DMS79 treated with DMSO at 0.1 percent for 48 hours (cell line): ENCODE data around the gene LYZL1.
"Not testable (repeated sequence)": the region's sequence is repeated elsewhere in the genome, so short reads cannot be mapped to it uniquely, and the experiment has no call there.

Source experiments
- DNase-seq: peaks from one replicate; lab custom pipeline; 2025; lab: John Stamatoyannopoulos, UW

Gene LYZL1

DNA sequence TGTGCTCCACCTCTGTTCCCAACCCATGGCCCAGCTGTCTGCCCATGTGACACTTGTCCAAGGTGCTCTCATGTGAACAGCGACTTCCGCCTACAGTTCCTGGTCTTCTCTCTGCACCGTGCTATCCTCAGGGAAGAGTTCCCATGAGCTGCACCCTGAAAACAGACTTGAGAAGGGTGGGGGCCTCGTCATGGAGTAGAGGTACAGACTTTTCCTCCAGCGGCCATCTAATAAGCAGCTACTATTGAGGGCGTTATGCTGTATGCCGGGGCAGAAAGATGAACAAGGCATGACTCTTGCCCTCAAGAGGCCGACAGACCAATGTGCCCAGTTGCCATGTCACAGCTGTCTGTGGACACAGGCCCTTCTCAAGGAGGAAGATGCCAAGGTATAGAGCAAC, 25.4 kb upstream of the LYZL1 start:
- DNase-seq = no peak

DNA sequence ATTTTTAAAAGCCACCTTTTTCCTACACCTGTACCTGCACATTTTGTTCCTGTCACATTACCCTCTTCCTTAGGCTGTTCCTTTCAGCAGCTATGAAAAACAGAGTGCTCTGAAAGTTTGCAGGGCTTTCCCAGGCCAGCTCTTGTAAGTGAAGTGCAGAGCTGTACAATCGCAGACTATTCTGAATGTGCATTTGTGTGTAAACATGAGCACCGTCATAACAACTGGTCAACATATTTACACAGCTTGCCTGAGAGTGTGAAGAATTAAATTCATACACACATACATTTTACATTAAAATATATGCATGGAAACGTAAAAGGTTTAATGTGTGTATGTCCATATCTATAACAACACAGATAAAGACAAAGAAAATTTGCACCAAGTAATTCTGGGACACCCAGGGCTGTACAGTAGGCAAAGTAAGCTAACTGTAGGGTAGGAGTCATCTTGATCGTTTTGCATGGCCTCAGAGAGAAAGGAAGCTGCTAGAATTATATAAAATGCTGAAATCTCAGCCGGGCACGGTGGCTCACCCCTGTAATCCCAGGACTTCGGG, 23.6 kb upstream of the LYZL1 start:
- DNase-seq = no peak

DNA sequence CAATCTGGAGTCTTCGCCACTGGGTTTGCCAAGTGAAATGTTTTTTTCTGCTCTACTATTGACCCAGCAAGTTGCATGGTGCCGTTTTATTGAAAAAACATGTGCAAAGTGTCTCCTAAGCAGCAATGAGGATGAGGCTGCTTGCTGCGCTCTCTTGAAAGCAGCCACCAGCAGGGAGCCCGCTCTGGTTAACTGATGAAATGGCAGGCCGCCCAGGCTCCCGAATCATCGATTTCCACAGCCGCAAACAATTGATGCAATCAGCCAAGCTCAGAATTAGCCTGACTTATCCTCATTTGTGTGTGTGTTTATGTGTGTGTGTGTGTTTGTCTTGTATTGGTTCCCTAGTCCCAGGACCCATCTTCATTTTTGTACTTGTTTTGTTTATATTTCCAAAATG, 22.2 kb upstream of the LYZL1 start:
- no peak for DNase-seq

DNA sequence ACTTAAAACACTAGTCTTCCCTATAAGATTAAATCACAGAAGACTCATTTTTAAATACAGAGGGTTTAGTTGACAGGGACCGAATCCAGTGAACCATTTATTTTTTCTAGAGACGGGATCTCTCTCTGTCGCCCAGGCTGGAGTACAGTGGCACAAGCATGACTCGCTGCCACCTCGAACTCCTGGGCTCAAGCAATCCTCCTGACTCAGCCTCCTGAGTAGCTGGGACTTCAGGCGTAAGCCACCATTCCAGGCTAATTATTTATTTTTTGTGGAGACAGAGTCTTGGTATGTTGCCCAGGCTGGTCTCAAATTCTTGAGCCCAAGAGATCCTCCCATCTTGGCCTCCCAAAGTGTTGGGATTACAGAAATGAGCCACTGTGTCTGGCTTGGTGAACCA, 20.9 kb upstream of the LYZL1 start:
- no peak for DNase-seq

DNA sequence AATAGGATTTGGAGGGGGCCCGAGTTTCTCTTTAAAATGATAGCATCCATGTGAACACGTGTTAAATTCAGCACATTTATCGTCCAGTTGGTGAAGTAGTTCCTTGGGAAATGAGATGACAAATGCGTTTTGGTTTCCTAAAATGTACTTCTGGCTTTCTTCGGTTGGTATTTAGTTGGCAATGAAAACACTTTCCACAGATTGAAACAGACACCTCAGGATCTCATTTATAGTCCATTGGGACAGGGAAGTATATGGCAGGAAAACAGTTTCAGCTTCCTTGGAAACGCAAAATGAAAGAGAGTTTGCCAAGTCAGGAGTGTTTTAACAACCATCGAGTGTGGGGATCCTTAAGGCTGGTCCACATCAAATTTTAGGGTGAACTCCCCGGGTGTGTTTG, 19.4 kb upstream of the LYZL1 start:
- no peak for DNase-seq

DNA sequence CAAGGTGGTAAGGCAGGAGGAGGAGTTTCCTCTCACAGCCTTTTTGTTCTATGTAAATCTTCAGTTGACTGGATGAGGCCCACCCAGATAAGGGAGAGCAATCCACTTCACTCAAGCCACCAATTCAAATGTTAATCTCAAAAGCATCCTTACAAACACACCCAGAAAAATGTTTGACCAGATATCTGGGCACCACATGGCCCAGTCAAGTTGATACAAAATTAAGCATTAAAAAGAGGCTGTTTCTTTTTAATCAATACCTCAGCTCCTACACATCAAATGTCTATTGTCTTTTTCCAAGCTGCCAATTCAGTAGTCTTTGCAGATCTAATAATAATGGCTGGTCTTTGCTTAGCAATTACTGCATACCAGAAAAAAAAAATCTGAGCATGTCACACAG, 18.0 kb upstream of the LYZL1 start:
- no peak for DNase-seq

DNA sequence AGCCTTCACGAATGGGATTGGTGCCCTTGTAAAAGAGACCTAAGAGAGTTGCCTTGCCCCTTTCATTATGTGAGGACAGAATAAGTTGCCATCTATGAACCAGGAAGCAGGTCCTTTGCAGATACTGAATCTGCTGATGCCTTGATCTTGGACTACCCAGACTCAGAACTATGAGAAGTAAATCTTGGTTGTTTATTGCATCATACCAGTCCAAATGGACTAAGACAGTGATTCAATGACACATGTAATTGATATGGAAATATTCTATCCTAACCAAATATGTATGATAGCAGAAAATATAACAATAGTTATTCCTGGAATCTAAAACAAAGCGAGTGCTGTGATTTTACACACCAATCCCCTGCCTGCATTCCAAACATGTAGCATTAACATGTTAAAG, 17.0 kb upstream of the LYZL1 start:
- no peak for DNase-seq

DNA sequence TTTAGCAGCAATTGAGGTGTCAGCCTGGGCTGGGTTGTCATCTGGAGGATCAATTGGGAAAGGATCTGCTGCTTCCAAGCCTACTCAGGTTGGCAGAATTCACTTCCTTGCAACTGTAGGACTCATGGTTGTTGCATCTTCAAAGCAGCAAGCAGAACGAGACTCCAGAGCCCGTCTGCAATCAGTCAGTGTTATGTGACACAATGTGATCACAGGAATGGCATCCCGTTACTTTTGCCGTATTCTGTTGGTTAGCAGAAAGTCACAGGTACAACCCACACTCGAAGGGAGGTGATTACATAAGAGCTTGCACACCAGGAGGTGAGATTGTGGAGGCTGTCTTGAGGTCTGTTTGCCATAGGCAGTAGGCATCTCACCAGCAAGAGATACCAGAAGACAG, 15.4 kb upstream of the LYZL1 start:
- no peak for DNase-seq

DNA sequence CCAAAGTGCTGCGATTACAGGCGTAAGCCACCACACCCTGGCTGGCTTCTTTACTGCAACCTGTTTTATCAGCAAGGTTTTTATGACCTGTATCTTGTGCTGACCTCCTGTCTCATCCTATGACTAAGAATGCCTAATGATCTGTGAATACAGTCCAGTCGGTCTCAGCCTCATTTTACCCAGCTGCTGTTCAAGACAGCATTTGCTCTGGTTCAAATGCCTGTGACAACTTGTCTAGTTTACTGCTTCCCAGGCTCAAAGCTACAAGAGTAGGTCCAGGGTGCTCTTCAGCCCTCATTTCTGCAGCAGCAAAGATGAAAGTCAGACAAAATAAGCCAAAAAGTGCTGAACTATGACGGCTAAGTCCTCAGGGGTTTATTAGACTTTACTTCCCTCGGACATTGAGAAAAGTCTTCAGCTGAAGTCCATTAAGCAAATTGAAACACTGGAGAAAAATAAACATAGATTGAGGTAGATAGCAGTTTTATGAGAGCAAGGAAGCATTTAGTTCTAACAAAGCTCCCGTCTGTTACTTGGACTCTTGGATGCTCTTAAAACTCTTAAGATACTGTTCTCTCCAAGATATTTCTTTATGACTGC, 12.5 kb upstream of the LYZL1 start:
- peak; percentile 62 for DNase-seq

DNA sequence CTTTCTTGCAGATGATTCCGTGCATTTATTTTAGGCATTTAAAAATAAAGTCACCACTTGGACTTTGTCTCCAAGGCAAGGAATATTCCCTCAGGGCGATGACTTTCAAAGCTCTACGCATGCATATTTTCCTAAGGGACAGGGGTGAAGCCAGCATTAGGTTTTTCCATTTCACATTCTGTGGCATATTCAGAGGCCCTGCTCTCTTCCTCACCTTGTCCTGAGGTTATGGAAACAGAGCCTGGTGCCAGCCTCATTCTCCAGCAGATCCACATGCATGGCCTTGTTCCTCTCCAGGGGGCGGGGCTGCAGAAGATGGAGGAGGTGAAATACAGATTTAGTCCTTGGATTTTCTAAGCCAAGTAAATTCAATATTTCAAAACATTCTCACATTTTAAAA, 11.6 kb upstream of the LYZL1 start:
- DNase-seq = no peak

DNA sequence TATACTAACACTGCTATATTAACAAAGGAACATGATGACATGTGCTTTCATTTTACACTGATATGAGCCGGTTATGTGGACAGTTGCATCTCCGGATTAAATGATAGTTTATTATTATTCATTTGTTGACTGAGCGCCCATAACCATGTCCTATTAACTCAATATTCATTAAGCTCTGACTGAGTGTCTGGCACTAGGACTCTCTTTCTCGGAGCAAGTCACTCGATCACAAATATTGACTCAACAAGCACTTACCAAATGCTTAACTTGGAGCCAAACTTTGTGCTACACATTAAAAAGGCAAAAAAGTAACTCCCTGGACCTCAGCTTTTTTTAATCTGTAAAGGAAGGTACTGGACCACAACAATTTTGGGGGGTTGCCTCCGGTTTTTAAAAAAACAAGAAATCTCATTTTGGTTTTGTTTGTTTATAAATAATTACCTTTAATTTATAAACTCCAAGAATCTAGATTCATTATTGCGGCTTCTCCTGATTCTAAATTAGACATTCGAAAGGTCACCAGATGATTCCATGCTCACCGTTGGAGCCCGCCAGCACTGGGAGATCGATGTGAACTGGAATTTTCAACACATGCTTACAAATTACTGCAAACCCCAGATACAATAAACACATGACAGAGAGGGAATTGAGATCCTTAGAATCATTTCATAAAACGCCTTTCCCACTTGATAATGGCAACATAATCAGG, 8.9 kb upstream of the LYZL1 start:
- DNase-seq = no peak

DNA sequence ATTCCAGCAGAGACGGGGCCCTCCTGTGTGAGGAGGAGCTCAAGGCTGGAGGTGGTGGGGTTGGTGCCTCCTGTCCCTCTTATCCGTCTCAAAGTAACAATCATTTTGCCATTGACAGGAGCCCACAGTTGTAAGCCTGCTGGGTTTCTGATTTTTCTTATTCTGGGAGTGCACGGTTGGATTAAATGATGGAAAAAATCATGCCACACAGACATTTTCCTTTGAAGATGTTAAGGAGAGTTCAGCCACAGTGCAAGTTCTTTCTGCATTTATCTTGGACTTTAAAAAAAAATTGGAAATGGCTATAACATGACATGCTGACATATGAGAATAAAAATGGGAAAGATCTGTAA, 8.4 kb upstream of the LYZL1 start:
- DNase-seq = no peak

DNA sequence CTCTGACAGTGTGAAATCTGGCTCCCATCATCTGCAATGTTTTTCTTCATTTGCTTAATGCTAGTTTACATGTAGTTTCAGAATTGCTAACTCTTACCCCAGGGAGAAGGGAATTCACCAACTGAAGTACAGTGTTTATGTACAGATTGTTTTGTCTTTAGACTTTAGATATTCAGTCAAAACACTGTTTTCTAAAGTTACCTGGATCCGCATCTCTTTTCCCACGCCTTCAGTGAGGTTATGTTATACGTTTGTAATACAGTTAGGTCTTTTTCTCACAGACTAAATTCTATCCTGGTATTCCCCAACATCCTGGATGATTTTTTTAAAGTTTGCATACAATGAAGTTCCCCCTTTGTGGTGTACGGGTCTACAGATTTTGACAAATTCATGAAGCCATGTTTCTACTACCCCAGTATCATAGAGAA, 3.2 kb upstream of the LYZL1 start:
- DNase-seq = no peak

DNA sequence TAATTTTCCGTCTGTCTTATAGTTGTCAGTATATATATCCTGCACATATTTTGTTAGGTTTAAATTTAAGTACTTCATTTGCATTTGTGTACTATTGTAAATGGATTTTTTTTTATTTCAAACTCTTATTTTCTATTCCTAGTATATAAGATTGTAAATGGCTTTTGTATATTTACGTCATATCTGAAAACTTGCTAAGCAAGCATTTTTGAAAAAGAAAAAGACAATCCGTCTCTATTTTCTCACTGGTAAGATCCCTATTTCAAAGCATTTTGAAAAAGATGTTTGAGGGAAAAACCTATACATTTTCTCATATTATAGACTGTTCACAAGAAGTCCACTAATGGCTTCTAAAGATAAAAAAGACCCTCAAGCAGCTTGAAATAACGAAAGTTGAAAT, 1.2 kb upstream of the LYZL1 start:
- no peak for DNase-seq

DNA sequence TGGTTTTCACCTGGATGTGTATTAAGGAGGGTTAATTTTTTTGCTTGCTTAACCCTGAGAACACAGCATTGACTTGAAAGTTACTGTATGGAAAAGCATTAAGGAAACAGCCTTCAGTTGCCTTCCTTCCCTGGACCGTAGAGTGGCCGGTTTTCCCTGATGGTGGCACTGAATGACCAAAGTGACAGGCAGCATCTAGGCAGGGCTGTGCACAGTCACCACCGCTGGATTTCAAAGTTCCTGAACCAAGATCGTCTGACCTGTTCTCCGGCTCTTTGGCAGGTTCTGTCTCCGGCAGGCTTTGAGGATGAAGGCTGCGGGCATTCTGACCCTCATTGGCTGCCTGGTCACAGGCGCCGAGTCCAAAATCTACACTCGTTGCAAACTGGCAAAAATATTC, 2.7 kb downstream of the LYZL1 start:
- DNase-seq = not testable (repeated sequence)

DNA sequence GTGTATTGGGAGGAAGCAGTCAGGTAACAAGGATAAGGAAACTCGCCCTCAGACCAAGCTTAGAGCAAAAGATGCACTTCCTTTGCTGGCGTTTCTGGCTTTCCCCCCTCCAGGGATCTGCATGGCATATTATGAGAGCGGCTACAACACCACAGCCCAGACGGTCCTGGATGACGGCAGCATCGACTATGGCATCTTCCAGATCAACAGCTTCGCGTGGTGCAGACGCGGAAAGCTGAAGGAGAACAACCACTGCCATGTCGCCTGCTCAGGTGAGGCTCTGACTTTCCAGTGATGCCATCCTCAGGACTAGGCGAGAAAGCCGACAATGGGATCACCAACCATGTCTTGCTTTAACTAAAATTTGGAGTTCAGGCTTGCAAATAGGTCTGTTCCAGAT, 3.5 kb downstream of the LYZL1 start:
- DNase-seq = not testable (repeated sequence)

DNA sequence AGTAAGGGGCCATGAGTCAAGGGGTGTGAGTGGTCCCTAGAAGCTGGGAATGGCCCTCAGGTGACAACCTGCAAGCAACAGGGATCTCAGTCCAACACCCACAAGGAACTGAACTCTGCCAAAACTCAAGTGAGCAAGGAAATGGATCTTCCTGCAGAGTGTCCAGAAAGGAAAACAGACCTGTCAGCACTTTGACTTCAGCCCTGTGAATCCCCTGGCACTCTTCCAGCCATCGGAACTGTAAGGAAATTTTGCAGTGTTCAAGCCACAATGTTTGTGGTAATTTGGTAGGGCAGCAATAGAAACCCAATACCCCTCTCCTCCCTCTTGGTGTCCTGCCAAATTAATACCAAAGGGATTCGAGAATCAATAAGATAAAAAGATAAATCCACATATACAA, 6.9 kb downstream of the LYZL1 start:
- no peak for DNase-seq

DNA sequence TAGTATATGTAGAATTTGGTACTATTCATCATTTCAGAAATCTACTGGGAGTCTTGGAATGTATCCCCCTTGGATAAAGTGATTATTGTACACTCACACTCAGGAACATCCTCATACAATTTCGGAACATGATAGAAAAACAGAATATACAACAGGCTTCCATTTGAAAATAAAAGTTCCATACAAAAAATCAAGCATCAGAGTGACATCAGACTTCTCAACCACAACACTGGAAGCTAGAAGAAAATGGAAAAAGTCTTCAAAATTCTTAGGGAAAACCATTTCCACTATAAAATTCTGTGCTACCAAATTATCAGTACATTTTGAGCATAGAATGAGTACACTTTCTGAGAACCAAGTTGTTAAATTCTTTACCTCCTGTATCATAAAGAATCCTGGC, 8.8 kb downstream of the LYZL1 start:
- DNase-seq = no peak

DNA sequence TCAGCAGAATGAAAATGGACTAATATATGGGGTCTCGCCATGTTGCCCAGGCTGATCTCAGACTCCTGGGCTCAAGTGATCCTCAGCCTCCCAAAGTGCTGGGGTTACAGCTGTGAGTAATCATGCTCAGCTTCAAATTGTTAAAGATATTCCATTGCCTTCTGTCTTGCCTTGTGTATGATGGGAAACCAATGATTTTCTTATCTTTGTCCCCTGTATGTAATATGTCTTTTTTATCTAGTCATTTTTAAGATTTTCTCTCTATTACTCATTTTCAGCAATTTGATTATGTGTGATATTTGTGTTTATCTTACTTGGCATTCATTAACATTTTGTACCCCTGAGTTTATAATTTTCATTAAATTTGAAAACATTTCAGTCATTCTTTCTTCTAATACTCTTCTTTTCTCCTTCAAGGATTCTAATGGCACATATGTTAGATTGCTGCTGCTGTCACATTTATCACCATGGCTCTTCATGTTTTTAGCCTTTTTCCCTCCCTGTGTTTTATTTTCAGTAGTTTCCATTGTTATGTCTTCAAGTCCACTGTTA, 12.6 kb downstream of the LYZL1 start:
- no peak for DNase-seq

DNA sequence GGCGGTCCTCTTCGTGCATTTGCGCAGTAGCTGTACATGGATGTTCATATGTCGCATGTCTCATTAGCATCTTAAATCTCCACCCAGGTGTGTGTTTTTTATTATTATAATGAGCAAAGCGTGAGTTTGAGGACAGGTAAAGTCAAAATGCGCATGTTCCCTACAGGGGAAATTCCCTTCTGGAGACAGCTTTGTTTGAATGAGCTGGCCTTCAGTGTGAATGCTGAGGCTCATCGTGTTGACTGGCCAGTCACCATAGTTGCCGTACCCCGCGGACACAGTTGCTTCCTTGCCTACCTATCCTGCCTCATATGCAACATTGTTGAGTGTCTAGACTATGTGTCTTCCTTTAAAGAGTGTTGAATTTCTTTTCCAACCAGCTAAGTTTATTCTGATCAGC, 13.6 kb downstream of the LYZL1 start:
- DNase-seq = no peak

DNA sequence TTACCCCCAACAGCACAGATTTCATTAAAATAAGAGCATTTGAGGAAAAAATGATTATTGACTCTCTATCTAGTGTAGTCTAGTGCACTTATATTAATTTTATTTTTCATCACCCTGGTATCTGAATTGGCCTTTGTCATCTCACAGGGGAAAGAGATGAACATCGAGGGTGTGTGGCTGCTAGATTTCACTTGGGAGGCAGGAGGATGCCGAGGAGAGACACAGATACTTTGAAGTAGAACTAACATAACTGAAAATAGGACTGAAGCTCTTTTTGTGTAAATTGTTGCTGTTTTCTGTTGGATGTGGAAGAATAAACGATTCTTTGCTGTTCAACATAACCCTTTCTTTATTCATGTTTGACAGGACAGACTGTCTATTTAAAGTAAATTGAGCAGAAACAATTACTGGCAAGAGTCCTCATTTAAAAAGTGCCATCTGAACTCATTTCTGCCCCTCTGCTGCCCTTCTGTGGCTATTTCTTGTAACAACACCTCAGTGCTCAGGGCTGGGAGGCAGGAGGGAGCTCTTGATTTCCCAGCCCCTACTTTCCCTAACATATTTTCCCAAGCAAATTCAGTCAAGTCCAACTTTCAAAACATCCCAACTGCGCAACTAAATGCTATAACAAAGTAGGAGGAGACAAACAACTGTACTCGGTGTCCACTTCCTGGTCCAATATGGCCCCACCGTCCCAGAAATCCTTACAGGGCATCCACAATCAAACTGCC, 15.6 kb downstream of the LYZL1 start:
- DNase-seq = peak; percentile 46

DNA sequence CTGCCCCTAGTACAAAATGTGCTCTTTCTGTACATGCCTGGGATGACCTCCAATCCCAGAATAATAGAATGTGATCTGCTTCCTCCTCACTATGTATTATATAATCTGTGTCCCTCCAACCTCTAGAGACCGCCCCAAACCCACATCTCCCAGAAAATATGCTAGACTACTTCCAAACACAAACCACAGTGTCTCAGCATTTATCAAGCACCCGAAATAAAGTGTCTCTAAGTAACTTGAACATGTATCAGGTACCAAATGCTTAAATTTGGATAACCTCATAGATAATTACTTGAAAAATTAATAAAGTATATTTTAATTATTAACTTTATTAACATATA, 16.1 kb downstream of the LYZL1 start:
- no peak for DNase-seq

DNA sequence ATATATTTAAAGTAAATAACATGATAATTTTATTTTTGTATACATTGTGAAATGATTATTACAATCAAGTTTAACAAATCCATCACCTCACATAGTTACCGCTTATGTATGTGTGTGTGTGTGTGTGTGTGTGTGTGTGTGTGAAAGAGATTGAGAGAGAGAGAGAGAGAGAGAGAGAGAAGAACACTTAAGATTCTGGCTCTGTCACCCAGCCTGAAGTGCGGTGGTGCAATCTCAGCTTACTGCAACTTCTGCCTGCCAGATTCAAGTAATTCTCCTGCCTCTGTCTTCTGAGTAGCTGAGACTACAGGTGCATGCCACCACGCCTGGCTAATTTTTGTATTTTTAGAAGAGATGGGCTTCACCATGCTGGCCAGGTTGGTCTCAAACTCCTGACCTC, 17.8 kb downstream of the LYZL1 start:
- DNase-seq = no peak
